Head of caudate nucleus (tissue), 42 donors: ENCODE data around the gene HINFP.
"Not testable (repeated sequence)": the region's sequence is repeated elsewhere in the genome, so short reads cannot be mapped to it uniquely, and the experiment has no call there.

ENCODE experiments used
- DNase-seq, 42 donors: peaks; one replicate each; pipeline versions ENCODE4 v3.0.0 to v3.0.0-alpha.2; 2020 to 2021; ENCODE audit warnings: mixed read lengths in 7 of 42
- intact Hi-C: fragments of 100-400 bp; cut with DNase I; formaldehyde crosslinking; loops from one replicate; pipeline ENCODE4 v1.15.0; 2022

The HINFP gene

DNA sequence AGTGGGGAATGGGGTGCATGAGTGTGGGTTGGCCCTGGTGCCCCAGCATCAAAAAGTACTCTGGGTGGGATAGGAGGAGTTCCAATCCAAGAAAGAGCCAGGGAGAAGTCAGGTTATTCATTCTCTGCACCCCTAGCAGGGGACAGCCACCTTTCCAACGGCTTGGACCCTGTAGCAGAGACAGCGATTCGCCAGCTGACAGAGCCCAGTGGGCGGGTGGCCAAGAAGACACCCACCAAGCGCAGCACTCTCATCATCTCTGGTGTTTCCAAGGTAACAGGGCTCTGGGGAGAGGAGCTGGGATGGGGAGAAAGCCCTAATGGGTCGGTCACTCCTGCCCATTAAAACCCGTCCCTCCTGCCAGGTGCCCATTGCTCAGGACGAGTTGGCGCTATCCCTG lies 7.7 kb upstream of the HINFP start:
- DNase-seq, result peak in 2 of 42 donors; percentile 12 to 35
- intact Hi-C loops, result no loop called here

DNA sequence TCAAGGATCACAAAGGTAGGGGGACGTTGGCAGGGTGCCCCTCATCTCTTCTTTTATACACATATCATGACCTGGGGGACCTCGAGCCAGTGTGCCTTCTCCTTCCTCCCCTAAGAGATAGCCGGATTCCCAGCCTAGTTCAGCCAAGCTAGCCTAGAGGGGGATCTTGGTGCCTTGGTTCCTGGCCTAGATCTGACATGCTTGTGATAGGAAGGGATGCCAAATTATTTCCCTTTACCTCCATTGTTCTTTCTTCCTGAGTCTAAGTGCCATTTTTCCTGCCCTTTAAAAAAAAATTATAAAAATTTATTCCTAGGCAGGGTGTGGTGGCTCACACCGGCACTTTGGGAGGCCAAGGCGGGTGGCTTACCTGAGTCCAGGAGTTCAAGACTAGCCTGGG lies 7.0 kb upstream of the HINFP start:
- intact Hi-C loops, result no loop called here
- DNase-seq, result peak in 1 of 42 donors; percentile 15

DNA sequence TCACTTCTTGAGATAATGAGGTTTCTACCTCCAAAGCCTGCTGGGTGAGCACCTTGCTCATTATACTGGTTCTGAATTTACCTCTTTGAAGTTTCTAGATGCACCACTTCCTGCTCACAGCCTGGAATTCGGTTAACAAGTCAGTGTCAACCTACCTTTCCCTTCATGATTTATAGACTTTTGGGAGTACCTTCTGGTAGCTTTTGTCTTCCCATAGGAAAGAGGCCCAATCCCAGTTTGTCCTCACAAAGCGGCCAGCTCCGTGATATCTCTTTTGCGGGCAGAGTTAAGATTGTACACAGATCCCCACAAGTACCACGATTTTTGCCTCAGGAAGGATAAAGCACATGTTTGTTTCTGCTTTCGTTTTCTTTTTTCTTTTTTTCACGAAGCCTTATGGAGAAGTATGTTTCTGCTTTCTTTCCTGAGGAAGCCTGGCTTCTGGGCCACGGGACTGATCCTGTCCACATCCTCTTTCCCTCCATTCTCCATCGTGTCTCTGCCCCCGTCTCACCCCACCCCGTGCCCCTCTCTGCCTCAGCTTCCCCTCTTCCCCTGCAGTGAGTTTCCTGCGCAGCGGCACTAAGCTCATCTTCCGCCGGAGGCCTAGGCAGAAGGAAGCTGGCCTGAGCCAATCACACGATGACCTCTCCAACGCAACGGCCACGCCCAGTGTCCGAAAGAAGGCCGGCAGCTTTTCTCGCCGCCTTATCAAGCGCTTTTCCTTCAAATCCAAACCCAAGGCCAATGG lies 5.7 kb upstream of the HINFP start:
- intact Hi-C loops, result no loop called here
- DNase-seq, result peak in 24 of 42 donors; percentile 32 to 67 (median 49)

DNA sequence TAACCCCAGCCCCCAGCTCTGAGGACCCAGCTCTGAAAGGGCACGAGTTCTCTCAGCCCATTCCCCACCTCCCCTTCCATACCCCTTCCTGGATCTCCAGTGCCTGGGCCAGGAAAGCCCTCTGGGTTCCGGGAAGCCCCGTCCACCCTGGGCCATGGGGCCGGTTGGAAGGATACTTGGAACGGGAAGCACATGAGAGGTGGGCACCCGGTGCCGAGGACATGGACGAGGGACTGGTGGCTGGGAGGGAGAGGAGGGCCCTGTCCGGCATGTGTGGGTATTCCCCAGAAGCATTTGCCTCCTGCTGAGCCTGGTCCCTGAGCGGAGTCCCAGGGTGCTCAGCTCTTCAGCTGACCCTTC lies 5.2 kb upstream of the HINFP start:
- intact Hi-C loops, result no loop called here
- DNase-seq, result no peak

DNA sequence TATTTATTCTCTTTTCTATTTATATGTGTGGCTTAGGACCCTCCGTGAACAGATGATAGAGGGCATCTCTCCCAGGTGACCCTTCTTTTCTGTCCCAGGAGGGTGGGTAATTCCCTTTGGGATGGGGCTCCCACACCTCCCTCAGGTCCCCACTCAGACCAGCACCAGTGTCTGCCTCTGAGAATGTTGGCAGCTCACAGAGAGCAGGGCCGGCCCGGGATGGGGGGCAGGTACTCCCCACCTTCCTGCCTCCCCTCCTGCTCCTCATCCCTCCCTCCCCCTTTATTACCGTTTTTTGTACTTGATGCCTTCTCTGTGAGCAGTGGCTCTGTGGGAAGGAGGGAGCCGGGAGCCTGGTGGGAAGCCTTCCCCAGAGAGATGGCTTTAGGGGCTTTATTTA lies 4.8 kb upstream of the HINFP start:
- no peak for DNase-seq
- intact Hi-C loops, result no loop called here

DNA sequence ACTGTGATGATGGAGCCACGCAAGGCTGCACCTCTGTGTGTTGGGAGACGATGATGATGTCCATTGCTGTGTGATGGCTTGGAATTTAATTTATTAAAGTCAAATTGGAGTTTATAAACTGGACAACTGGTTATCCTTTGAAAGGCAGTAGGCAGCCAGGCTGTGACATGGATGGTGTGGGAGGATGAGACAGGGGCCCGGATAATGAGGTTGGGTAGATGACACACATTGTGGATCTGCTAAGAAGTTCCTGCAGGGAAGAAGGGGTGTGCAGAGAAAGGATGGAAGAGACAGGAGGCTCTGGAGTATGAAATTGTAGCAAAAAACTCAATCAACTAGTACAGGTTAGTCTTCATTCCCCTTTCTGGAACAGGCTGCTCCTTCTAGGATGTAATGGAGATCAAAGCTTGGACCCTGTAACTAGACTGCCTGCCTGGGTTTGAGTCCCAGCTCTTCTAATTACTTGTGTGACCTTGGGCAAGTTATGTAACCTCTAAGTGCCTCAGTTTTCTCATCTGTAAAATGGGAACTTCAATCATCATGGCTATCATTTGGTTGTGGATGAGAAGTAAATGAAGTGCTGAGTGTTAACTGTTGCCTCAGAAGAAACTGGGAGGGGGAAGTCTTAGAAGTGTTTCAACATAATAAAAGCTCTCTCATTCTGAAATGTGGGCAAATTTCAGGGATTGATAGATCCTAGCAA lies 4.2 kb upstream of the HINFP start:
- intact Hi-C loops, result no loop called here
- peak in 5 of 42 donors; percentile 49 to 77 (median 57) for DNase-seq

DNA sequence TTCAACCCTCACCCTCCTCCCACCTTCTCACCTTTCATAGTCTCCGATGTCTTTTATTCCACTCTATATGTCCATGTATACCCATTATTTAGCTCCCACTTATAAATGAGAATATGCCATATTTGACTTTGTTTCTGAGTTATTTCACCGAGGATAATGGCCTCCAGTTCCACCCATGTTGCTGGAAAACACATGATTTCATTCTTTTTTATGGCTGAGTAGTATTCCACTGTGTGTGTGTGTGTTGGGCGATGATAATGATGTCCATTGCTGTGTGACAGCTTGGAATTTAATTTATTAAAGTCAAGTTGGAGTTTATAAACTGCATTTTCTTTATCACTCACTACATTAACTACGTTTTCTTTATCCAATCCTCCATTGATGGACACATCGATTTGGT lies 3.2 kb upstream of the HINFP start:
- no peak for DNase-seq
- intact Hi-C loops, result no loop called here

DNA sequence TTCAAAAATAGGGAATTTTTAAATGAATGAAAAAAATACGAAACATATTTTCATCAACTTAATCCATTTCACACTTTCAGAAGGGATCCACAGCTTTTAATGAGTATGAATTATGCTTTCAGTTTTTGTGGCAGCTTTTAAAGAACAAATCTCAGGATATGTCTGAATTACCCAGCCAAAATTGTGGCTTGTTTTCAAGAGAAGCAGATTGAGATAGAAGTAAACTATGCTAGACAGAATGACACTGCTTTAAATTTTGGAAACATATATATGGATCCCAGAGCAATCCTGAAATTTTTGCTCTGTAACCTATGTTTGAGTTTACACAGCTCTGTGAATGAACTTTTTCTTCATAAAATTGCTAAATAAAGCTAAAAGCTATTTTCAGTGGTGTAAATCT lies 2.4 kb upstream of the HINFP start:
- no peak for DNase-seq
- intact Hi-C loops, result no loop called here

DNA sequence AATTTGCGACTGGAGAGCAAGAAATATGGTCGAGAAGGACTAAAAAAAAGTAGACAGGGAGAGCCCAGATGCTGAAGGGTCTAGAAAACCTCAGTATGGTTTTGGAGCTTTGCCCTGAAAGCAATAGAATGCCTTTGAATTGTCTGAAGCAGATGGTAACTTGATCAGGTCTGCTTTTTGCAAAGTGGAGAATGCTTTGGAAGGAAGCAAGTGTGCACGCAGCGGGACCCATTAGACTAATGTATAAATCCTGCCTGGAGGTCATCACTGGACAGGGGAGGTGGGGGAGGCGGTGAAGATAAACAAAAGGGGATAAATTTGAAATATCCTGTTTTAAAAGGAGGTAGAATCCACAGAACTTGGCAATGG lies 757 bp upstream of the HINFP start:
- DNase-seq, result no peak
- intact Hi-C loops, result no loop called here

DNA sequence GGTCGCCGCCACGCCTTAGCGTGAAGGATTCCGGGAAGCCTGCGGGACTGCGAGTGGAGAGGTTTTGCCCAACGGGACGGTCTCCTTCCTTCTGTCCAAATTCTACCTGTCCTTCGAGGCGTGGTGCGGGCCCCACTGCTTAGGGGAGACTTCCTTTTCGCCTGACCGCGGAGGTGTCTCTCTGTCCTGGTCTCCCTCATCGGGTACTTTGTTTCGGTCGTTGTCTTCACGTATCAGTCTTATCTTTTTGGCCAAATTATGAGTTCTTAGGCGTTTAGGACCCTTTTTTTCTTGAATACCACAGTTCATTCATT lies 388 bp downstream of the HINFP start:
- DNase-seq, result no peak

DNA sequence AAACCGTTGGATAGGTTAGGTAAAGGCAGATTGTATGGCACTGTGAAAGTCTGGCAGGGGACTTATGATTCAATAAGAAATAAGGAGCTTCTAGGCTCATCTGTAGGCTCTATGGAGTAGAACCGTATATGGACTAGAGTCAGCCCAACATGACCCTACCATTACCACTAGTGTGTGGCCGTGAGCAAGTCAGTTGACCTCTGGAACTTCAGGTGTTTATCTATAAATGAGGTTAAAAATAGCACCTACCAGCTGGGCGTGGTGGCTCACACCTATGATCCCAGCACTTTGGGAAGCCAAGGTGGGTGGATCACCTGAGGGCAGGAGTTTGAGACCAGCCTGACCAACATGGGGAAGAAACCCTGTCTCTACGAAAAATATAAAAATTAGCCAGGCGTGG lies 4.4 kb downstream of the HINFP start:
- DNase-seq, result no peak
- intact Hi-C loops, result no loop called here

More for the DNA sequence above, 388 bp downstream of the HINFP start:
- intact Hi-C loops, result no loop called here

DNA sequence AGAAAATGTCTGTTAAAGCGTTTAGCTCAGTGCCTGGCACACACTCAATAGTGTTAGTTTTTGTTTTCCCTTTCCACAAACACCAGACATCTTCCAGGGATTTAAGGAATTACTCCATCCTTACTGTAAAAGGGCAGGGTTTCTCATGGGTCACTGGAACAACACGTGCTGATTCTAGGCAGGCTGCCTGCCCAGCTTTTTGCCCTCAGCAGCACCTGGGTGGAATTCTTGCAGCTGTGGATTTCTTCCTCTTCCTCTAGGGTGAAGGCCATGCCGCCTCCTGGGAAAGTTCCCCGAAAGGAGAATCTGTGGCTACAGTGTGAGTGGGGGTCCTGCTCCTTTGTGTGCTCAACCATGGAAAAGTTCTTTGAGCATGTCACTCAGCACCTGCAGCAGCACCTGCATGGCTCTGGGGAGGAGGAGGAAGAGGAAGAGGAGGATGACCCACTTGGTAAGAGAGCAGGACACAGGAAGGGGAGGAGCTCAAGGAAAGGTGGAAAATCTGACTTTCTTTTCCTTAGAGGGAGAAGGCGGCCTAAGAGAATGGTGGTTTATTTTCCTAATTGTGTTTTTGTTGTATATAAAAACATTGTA lies 5.4 kb downstream of the HINFP start:
- intact Hi-C loops, result no loop called here
- no peak for DNase-seq

DNA sequence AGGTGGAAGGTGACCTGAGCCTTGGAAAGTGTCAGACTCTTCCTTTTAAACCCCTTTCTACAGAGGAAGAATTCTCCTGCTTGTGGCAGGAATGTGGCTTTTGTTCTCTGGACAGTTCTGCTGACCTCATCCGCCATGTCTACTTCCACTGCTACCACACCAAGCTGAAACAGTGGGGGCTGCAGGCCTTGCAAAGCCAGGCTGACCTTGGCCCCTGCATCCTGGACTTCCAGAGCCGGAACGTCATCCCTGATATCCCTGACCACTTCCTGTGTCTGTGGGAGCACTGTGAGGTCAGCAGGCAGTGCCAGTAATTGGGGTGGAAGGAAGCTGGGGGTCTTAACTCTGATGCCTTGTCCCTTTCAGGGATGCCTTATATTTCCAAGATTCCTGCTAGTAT lies 9.3 kb downstream of the HINFP start:
- DNase-seq, result no peak

DNA sequence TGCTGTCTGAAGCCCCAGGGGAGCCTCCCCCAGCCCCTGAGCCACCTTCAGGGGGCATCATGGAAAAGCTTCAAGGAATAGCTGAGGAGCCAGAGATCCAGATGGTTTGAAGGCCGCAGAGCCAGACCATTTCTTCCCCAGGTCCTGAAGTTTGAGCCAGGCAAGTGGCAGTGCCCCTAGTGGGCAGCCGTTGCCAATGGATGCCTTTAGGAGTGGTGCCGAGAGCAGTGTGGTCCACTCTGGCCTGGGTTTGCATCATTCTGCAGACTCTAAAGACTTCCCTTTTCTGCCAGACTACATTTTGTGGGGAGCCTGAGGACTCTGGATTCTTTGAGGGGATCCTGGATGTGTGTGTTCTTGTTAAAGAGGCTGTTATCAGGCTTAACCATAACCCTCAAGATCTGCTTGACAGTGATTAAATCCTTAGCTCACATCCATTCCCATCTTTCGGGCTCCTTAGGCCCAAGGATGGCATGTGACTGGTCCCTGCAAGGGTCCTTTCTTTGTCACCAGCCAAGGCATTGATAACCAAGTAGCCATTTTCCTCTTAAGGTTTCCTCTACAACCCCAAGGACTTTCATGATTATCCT lies 13.1 kb downstream of the HINFP start:
- intact Hi-C loops, result no loop called here
- peak in 3 of 42 donors; percentile 25 to 42 (median 30) for DNase-seq

More for the DNA sequence above, 9.3 kb downstream of the HINFP start:
- intact Hi-C loops, result no loop called here

DNA sequence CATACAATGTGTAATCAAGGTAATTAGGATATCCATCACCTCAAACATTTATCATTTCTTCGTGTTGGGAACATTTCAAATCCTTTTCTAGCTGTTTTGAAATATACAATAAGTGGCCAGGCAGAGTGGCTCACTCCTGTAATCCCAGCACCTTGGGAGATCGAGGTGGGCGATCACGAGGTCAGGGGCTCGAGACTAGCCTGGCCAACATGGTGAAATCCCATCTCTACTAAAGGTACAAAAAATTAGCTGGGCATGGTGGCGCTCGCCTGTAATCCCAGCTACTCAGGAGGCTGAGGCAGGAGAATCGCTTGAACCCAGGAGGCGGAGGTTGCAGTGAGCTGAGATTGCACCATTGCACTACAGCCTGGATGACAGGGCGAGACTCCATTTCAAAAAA lies 17.9 kb downstream of the HINFP start:
- intact Hi-C loops, DNase-seq: not testable (repeated sequence)

DNA sequence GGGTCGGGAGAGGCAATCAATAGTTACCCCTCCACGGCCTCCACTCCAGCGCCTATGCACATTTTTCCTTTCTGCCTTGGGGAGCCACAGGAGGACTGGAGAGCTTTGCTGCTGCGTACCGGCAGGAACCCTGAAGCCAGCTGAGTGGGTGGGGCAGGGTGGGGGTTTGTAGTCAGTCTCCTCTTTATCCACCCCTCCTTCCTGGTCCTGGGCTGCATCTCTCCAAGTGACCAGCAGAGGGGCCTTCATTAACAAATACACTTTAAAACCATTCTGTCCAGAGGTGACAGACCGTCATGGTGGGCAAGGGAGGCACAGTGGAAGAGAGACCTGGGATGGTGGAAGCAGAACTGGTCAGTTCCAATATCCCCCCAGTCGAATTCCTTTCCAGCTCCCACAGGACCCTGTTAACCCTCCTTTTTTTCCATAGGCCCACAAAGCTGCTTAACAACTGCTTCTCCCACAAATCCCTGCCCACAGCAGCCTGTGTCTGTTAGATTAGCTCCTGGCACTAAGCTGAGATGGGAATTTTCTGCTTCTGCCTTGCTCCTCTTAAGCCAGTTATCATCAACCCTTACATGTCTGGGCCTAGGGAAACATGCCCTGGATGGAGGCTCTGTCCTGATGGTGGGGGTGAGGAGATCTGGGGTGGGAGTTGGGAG lies 23.6 kb downstream of the HINFP start:
- intact Hi-C loops, result no loop called here
- DNase-seq, result peak in 28 of 42 donors; percentile 18 to 75 (median 37)

DNA sequence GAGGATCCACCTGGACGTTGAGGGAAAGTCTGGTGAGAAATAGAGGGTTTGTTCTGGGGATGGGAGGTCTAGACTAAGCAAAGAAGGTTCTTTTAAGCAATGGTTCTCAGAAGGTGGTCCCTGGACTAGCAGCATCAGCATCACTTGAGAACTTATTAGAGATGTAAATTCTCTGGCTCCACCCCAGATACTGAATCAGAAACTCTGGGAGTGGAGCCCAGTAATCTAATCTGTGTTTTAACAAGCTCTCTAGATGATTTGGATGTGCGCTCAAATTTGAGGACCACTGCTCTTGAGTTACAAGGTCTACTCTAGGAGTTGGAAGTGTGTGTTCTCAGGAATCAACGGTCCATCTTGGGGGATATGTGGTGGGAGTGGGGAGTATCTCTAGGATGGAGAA lies 24.2 kb downstream of the HINFP start:
- intact Hi-C loops, result no loop called here
- no peak for DNase-seq

DNA sequence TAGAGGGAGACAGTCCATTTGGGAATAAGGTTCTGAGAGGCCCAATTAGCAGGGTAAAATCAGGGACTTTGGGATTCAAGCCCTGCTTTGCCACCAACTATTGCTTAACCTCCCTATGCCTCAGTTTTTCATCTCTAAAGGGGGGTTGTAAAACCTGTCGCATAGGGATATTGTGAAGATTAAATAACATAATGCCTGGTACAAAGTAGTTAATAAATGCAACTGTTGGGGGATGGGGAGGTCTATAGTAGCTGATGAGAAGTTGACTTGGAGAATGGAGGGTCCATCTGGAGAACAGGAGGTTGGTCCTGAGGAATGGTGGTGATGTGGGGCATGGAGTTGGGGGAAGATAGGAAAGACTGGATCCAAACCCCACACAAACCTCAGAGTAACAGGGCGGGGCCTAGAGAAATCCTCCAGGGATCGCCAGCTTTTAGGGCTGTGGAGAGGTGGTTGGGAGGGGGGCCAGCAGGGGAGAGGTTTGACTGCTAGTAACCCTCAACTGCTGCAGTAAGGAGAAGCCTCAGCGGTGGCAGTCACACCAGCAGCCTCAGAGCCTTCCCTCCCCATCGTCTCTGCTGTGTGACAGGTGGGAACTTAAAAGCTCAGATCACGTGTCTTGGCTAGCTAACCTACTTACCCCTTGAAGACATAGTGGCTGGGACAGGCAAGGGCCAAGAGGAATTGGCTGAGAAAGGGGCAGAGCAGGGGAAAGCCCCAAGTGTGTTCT lies 26.4 kb downstream of the HINFP start:
- intact Hi-C loops, result no loop called here
- no peak for DNase-seq

DNA sequence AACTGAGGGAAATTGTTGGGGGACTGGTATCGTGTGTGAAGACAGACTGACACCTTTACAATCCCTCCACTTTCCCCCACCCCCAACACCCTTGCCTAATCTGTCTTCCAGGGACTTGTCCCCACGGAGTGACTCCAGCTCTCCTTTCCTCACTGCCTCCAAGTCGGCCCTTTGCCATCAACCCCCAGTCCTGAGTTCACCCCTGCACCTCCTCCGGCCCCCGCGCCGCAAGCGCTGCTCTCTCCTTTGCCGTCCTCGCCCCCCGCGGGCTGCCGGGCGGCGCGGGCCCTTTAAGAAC lies 27.3 kb downstream of the HINFP start:
- intact Hi-C loops, result no loop called here
- no peak for DNase-seq
